ENCODE data around the gene ARL9.

ARL9 gene

GRCh38 chr4:56512166-56512565, 6.6 kb downstream of the ARL9 start:
- H3K4me3 ChIP-seq (ENCODE audit: low read length, poor library complexity, severe bottlenecking) = no peak overlapping the region
- no peak overlapping the region for H3K4me2 ChIP-seq (ENCODE audit: low read depth, low read length, poor library complexity, severe bottlenecking)
- H4K20me1 ChIP-seq (ENCODE audit: insufficient read depth, low read length, poor library complexity, severe bottlenecking) = no peaks in the 10 kb centered on the region
- H2AFZ ChIP-seq (ENCODE audit: low read length) = no peak overlapping the region
- no peaks in the 10 kb centered on the region for H3K79me2 ChIP-seq (ENCODE audit: insufficient read depth, low read length)
- H3K4me1 ChIP-seq (ENCODE audit: insufficient read depth, low read length, poor library complexity, severe bottlenecking) = no peaks in the 10 kb centered on the region
- H3F3A ChIP-seq (ENCODE audit: low read depth) = no peaks in the 10 kb centered on the region
- no peaks in the 10 kb centered on the region for H3K36me3 ChIP-seq (ENCODE audit: insufficient read depth, low read length)
- no peaks in the 10 kb centered on the region for H3K9me2 ChIP-seq (replicated peaks; ENCODE audit: low read depth, low read length)
- TF ChIP-seq EZH2phosphoT487 (IDR thresholded peaks at IDR 0.05; ENCODE audit: borderline replicate concordance) = no peak
- no peak for TF ChIP-seq CTCF (conservative IDR thresholded peaks at IDR 0.05; ENCODE audit: low read length)
- H3K27me3 ChIP-seq (ENCODE audit: insufficient read depth, low read length, poor library complexity, severe bottlenecking) = no peaks in the 10 kb centered on the region
- H3K9me3 ChIP-seq (ENCODE audit: insufficient read depth, low read depth, low read length) = no peaks in the 10 kb centered on the region
- H3K9ac ChIP-seq (ENCODE audit: low read depth, low read length, poor library complexity, severe bottlenecking) = no peak overlapping the region

- Histone ChIP-seq H3F3A (ENCODE audit: low read depth) (no peaks in the 10 kb centered on the region), H3K79me2 (ENCODE audit: insufficient read depth, low read length) (no peaks in the 10 kb centered on the region), H2AFZ (ENCODE audit: low read length) (no peak overlapping the region), H3K9me2 (replicated peaks; ENCODE audit: low read depth, low read length) (no peaks in the 10 kb centered on the region), H3K4me2 (ENCODE audit: low read depth, low read length, poor library complexity, severe bottlenecking) (no peak overlapping the region), H3K27me3 (ENCODE audit: insufficient read depth, low read length, poor library complexity, severe bottlenecking) (no peaks in the 10 kb centered on the region), H4K20me1 (ENCODE audit: insufficient read depth, low read length, poor library complexity, severe bottlenecking) (no peaks in the 10 kb centered on the region), H3K9me3 (ENCODE audit: insufficient read depth, low read depth, low read length) (no peaks in the 10 kb centered on the region), H3K4me3 (ENCODE audit: low read length, poor library complexity, severe bottlenecking) (no peak overlapping the region), H3K4me1 (ENCODE audit: insufficient read depth, low read length, poor library complexity, severe bottlenecking) (no peaks in the 10 kb centered on the region), H3K36me3 (ENCODE audit: insufficient read depth, low read length) (no peaks in the 10 kb centered on the region), H3K9ac (ENCODE audit: low read depth, low read length, poor library complexity, severe bottlenecking) (no peak overlapping the region)
- TF ChIP-seq CTCF (conservative IDR thresholded peaks at IDR 0.05; ENCODE audit: low read length) = no peak
- no peak for TF ChIP-seq EZH2phosphoT487 (IDR thresholded peaks at IDR 0.05; ENCODE audit: borderline replicate concordance)
Measured at GRCh38 chr4:56513517-56513916, 7.9 kb downstream of the ARL9 start.

GRCh38 chr4:56530269-56531148, 24.9 kb downstream of the ARL9 start:
- no peaks in the 10 kb centered on the region for H3K36me3 ChIP-seq (ENCODE audit: insufficient read depth, low read length)
- no peak for TF ChIP-seq CTCF (conservative IDR thresholded peaks at IDR 0.05; ENCODE audit: low read length)
- no peak for TF ChIP-seq EZH2phosphoT487 (IDR thresholded peaks at IDR 0.05; ENCODE audit: borderline replicate concordance)
- H3K4me1 ChIP-seq (ENCODE audit: insufficient read depth, low read length, poor library complexity, severe bottlenecking) = no peaks in the 10 kb centered on the region
- no peak overlapping the region for H3K4me3 ChIP-seq (ENCODE audit: low read length, poor library complexity, severe bottlenecking)
- no peaks in the 10 kb centered on the region for H4K20me1 ChIP-seq (ENCODE audit: insufficient read depth, low read length, poor library complexity, severe bottlenecking)
- H3K9me2 ChIP-seq (replicated peaks; ENCODE audit: low read depth, low read length) = no peaks in the 10 kb centered on the region
- no peaks in the 10 kb centered on the region for H3K79me2 ChIP-seq (ENCODE audit: insufficient read depth, low read length)
- H2AFZ ChIP-seq (ENCODE audit: low read length) = no peak overlapping the region
- no peak overlapping the region for H3K4me2 ChIP-seq (ENCODE audit: low read depth, low read length, poor library complexity, severe bottlenecking)
- no peaks in the 10 kb centered on the region for H3K27me3 ChIP-seq (ENCODE audit: insufficient read depth, low read length, poor library complexity, severe bottlenecking)
- no peaks in the 10 kb centered on the region for H3F3A ChIP-seq (ENCODE audit: low read depth)
- no peaks in the 10 kb centered on the region for H3K9me3 ChIP-seq (ENCODE audit: insufficient read depth, low read depth, low read length)
- H3K9ac ChIP-seq (ENCODE audit: low read depth, low read length, poor library complexity, severe bottlenecking) = no peak overlapping the region

Data from Loucy (cell line).